ENCODE measurements around the gene TMEM204.
A peak's percentile ranks its signal among the peaks of the same experiment; 100 is the strongest.

Gene TMEM204

DNA sequence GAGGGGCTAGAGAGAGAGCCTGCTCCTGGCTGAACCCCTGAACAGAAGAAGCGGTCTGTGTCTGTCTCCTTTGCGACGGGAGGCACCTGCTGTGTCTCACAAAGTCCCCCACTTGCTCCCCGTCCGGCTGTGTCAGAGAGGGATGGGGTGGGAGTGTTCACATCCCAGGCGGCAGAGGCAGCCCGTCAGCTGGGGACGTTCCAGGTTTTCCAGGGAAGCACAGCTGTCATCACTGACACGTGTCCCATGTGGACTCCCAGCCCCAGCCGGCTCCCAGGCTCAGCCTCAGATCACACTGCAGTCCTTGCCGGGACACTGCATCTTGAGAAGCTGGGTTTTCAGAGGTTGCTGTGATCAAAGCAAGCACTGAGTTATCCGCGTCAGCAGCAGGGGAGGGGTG, 38.8 kb upstream of the TMEM204 start:
- Histone ChIP-seq H3K9ac (ENCODE audit: low read length) (no peak overlapping the region), H3K4ac (ENCODE audit: low read depth, low read length) (no peak overlapping the region), H4K12ac (ENCODE audit: low read depth, low read length) (no peak overlapping the region), H3K4me2 (ENCODE audit: low read length) (no peak overlapping the region), H4K8ac (ENCODE audit: low read depth, low read length) (no peak overlapping the region), H3K27me3 (ENCODE audit: insufficient read depth, low read length) (no peaks in the 10 kb centered on the region), H3K36me3 (ENCODE audit: control insufficient read depth in 1 of 2, insufficient read depth in 2 of 2, low read length in 2 of 2) (peaks cover 45 to 50% of the 10 kb centered on the region in 2 experiments), H3K79me1 (ENCODE audit: low read length) (peaks cover 10% of the 10 kb centered on the region), H2BK5ac (ENCODE audit: low read depth, low read length, poor library complexity) (no peak overlapping the region), H3K4me3 (ENCODE audit: low read depth, low read length) (no peak overlapping the region), H2BK12ac (ENCODE audit: low read length) (no peak overlapping the region), H2BK120ac (ENCODE audit: insufficient read depth, low read length, poor library complexity) (no peak overlapping the region), H3K4me1 (ENCODE audit: control insufficient read depth in 1 of 2, insufficient read depth in 2 of 2, low read length in 2 of 2) (peaks cover 10 to 13% of the 10 kb centered on the region in 2 experiments), H3K27ac (ENCODE audit: low read depth, low read length) (no peak overlapping the region), H3K14ac (ENCODE audit: low read length) (no peak overlapping the region), H2AFZ (ENCODE audit: insufficient read depth, low read length, poor library complexity) (no peak overlapping the region), H2AK5ac (ENCODE audit: low read length) (no peak overlapping the region), H3K18ac (ENCODE audit: low read length) (no peak overlapping the region), H4K91ac (ENCODE audit: low read depth, low read length) (no peak overlapping the region), H3K79me2 (ENCODE audit: control insufficient read depth, insufficient read depth, low read length, poor library complexity) (peaks cover 6% of the 10 kb centered on the region), H3K23ac (ENCODE audit: low read length) (no peak overlapping the region), H3K9me3 (ENCODE audit: insufficient read depth, low read depth, low read length) (no peaks in the 10 kb centered on the region)
- DNase-seq = no peak
- no CpG with 5 or more reads among the region's 13 CpGs for WGBS (ENCODE audit: extremely low coverage, insufficient coverage, insufficient read length)

- no peak overlapping the region for H4K8ac ChIP-seq (ENCODE audit: low read depth, low read length)
- H3K36me3 ChIP-seq (ENCODE audit: control insufficient read depth in 1 of 2, insufficient read depth in 2 of 2, low read length in 2 of 2) = peaks cover 52 to 56% of the 10 kb centered on the region in 2 experiments
- no peak overlapping the region for H3K23ac ChIP-seq (ENCODE audit: low read length)
- H3K27me3 ChIP-seq (ENCODE audit: insufficient read depth, low read length) = no peaks in the 10 kb centered on the region
- no peak overlapping the region for H4K12ac ChIP-seq (ENCODE audit: low read depth, low read length)
- H3K79me2 ChIP-seq (ENCODE audit: control insufficient read depth, insufficient read depth, low read length, poor library complexity) = peaks cover 6% of the 10 kb centered on the region
- H2BK5ac ChIP-seq (ENCODE audit: low read depth, low read length, poor library complexity) = no peak overlapping the region
- H3K9me3 ChIP-seq (ENCODE audit: insufficient read depth, low read depth, low read length) = peaks cover 2% of the 10 kb centered on the region
- no peak for DNase-seq
- H2BK120ac ChIP-seq (ENCODE audit: insufficient read depth, low read length, poor library complexity) = no peak overlapping the region
- H2BK12ac ChIP-seq (ENCODE audit: low read length) = no peak overlapping the region
- H3K4me1 ChIP-seq (ENCODE audit: control insufficient read depth in 1 of 2, insufficient read depth in 2 of 2, low read length in 2 of 2) = peaks cover 10 to 13% of the 10 kb centered on the region in 2 experiments
- no CpG with 5 or more reads among the region's 39 CpGs for WGBS (ENCODE audit: extremely low coverage, insufficient coverage, insufficient read length)
- no peak overlapping the region for H3K14ac ChIP-seq (ENCODE audit: low read length)
- H2AFZ ChIP-seq (ENCODE audit: insufficient read depth, low read length, poor library complexity) = no peak overlapping the region
- H3K4me2 ChIP-seq (ENCODE audit: low read length) = no peak overlapping the region
- no peak overlapping the region for H3K27ac ChIP-seq (ENCODE audit: low read depth, low read length)
- H4K91ac ChIP-seq (ENCODE audit: low read depth, low read length) = no peak overlapping the region
- H3K9ac ChIP-seq (ENCODE audit: low read length) = no peak overlapping the region
- no peak overlapping the region for H2AK5ac ChIP-seq (ENCODE audit: low read length)
- H3K4ac ChIP-seq (ENCODE audit: low read depth, low read length) = no peak overlapping the region
- peaks cover 10% of the 10 kb centered on the region for H3K79me1 ChIP-seq (ENCODE audit: low read length)
- H3K18ac ChIP-seq (ENCODE audit: low read length) = peak overlapping the region; percentile 30
- H3K4me3 ChIP-seq (ENCODE audit: low read depth, low read length) = no peak overlapping the region
These were observed 38.1 kb upstream of the TMEM204 start for GRCh38 chr16:1495211-1495888.

DNA sequence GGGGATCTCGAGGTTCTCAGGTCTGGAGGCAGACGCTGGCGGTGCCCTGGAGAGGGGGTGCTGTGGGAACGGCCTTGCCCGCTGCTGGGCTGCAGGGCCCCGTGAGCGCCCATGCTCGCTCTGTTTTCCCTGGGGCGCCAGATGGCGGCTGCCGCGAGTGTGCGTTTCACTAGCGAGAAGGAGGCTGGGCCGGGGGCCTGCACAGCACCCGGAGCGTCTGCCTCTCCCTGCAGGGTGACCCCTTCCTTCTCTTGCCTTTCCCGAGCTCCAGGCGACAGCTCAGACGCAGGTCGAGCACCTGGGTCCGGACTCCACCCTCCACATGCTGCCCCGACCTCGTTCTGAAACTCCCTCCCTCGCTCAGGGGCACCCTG, 37.6 kb upstream of the TMEM204 start:
- Histone ChIP-seq H4K8ac (ENCODE audit: low read depth, low read length) (no peak overlapping the region), H2BK12ac (ENCODE audit: low read length) (no peak overlapping the region), H3K4me2 (ENCODE audit: low read length) (no peak overlapping the region), H3K9ac (ENCODE audit: low read length) (no peak overlapping the region), H3K79me2 (ENCODE audit: control insufficient read depth, insufficient read depth, low read length, poor library complexity) (peaks cover 6% of the 10 kb centered on the region), H3K4ac (ENCODE audit: low read depth, low read length) (no peak overlapping the region), H2AK5ac (ENCODE audit: low read length) (no peak overlapping the region), H3K14ac (ENCODE audit: low read length) (no peak overlapping the region), H3K79me1 (ENCODE audit: low read length) (peaks cover 10% of the 10 kb centered on the region), H3K23ac (ENCODE audit: low read length) (no peak overlapping the region), H3K27me3 (ENCODE audit: insufficient read depth, low read length) (no peaks in the 10 kb centered on the region), H3K9me3 (ENCODE audit: insufficient read depth, low read depth, low read length) (peaks cover 3% of the 10 kb centered on the region), H2AFZ (ENCODE audit: insufficient read depth, low read length, poor library complexity) (no peak overlapping the region), H4K91ac (ENCODE audit: low read depth, low read length) (no peak overlapping the region), H3K4me1 (ENCODE audit: control insufficient read depth in 1 of 2, insufficient read depth in 2 of 2, low read length in 2 of 2) (peaks cover 10 to 13% of the 10 kb centered on the region in 2 experiments), H3K36me3 (ENCODE audit: control insufficient read depth in 1 of 2, insufficient read depth in 2 of 2, low read length in 2 of 2) (peaks cover 57 to 61% of the 10 kb centered on the region in 2 experiments), H2BK120ac (ENCODE audit: insufficient read depth, low read length, poor library complexity) (no peak overlapping the region), H4K12ac (ENCODE audit: low read depth, low read length) (no peak overlapping the region), H3K4me3 (ENCODE audit: low read depth, low read length) (no peak overlapping the region), H3K27ac (ENCODE audit: low read depth, low read length) (no peak overlapping the region), H3K18ac (ENCODE audit: low read length) (peak overlapping the region; percentile 30), H2BK5ac (ENCODE audit: low read depth, low read length, poor library complexity) (no peak overlapping the region)
- no peak for DNase-seq
- WGBS (ENCODE audit: extremely low coverage, insufficient coverage, insufficient read length) = no CpG with 5 or more reads among the region's 25 CpGs

GRCh38 chr16:1496464-1496863, 37.0 kb upstream of the TMEM204 start:
- Histone ChIP-seq H3K36me3 (ENCODE audit: control insufficient read depth in 1 of 2, insufficient read depth in 2 of 2, low read length in 2 of 2) (peaks cover 63 to 67% of the 10 kb centered on the region in 2 experiments), H2AK5ac (ENCODE audit: low read length) (no peak overlapping the region), H3K79me1 (ENCODE audit: low read length) (peaks cover 10% of the 10 kb centered on the region), H4K8ac (ENCODE audit: low read depth, low read length) (no peak overlapping the region), H3K4me2 (ENCODE audit: low read length) (no peak overlapping the region), H2BK12ac (ENCODE audit: low read length) (no peak overlapping the region), H4K91ac (ENCODE audit: low read depth, low read length) (no peak overlapping the region), H2BK5ac (ENCODE audit: low read depth, low read length, poor library complexity) (no peak overlapping the region), H3K27me3 (ENCODE audit: insufficient read depth, low read length) (no peaks in the 10 kb centered on the region), H2BK120ac (ENCODE audit: insufficient read depth, low read length, poor library complexity) (no peak overlapping the region), H3K27ac (ENCODE audit: low read depth, low read length) (no peak overlapping the region), H3K9ac (ENCODE audit: low read length) (no peak overlapping the region), H3K18ac (ENCODE audit: low read length) (no peak overlapping the region), H3K9me3 (ENCODE audit: insufficient read depth, low read depth, low read length) (peaks cover 3% of the 10 kb centered on the region), H3K79me2 (ENCODE audit: control insufficient read depth, insufficient read depth, low read length, poor library complexity) (peaks cover 6% of the 10 kb centered on the region), H2AFZ (ENCODE audit: insufficient read depth, low read length, poor library complexity) (no peak overlapping the region), H3K4me3 (ENCODE audit: low read depth, low read length) (no peak overlapping the region), H3K14ac (ENCODE audit: low read length) (no peak overlapping the region), H3K4ac (ENCODE audit: low read depth, low read length) (no peak overlapping the region), H3K4me1 (ENCODE audit: control insufficient read depth in 1 of 2, insufficient read depth in 2 of 2, low read length in 2 of 2) (peaks cover 10 to 13% of the 10 kb centered on the region in 2 experiments), H3K23ac (ENCODE audit: low read length) (no peak overlapping the region), H4K12ac (ENCODE audit: low read depth, low read length) (peak overlapping the region; percentile 32)
- no peak for DNase-seq
- no CpG with 5 or more reads among the region's 25 CpGs for WGBS (ENCODE audit: extremely low coverage, insufficient coverage, insufficient read length)

All from trophoblast cell (in vitro differentiated cells and primary cell).